ENCODE measurements around the gene SLC6A6. TPM values are rescaled to one million over a fixed set of nuclear protein-coding genes. Genes with fewer than 3 reads are reported as not detected.

SLC6A6 gene
- total and polyA plus RNA-seq, 8 donors: 14.0 to 134 (median 20.8) TPM

DNA sequence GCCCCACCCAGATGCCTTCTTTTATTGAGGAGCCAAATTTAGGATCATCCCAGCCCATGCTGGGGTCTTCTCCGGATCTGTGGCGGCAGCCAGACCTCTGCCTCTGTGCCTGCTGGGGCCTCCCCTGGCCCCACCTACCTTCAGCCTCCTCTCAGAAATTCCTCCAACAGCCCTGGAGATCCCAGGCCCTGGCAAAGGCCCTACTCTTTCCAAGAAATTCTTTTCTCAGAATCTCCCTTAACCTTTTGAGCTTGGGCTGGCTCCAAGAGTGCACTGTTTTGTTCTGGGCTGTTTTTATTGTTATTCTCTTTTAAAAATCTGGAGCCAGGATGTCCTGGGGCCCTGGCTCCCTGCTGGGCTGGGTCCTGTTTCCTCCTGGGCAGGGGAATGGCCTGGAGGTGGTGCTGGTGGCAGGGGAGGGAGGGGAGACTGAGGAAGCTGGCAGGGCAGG lies 79.9 kb downstream of the SLC6A6 start:
- H3K36me3 ChIP-seq: peaks cover 0 to 100% of the 10 kb centered on the region in 2 donors
- H3K27ac ChIP-seq: no peak overlapping the region
- H3K9me3 ChIP-seq: no peaks in the 10 kb centered on the region
- H3K4me1 ChIP-seq: no peaks in the 10 kb centered on the region
- no peak for ATAC-seq
- H3K27me3 ChIP-seq: no peaks in the 10 kb centered on the region
- intact Hi-C loops (cut with DNase I): no loop called here
- peak in 1 of 4 donors; percentile 37 for DNase-seq
- TF ChIP-seq, protein P1, sequence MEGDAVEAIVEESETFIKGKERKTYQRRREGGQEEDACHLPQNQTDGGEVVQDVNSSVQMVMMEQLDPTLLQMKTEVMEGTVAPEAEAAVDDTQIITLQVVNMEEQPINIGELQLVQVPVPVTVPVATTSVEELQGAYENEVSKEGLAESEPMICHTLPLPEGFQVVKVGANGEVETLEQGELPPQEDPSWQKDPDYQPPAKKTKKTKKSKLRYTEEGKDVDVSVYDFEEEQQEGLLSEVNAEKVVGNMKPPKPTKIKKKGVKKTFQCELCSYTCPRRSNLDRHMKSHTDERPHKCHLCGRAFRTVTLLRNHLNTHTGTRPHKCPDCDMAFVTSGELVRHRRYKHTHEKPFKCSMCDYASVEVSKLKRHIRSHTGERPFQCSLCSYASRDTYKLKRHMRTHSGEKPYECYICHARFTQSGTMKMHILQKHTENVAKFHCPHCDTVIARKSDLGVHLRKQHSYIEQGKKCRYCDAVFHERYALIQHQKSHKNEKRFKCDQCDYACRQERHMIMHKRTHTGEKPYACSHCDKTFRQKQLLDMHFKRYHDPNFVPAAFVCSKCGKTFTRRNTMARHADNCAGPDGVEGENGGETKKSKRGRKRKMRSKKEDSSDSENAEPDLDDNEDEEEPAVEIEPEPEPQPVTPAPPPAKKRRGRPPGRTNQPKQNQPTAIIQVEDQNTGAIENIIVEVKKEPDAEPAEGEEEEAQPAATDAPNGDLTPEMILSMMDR (IDR thresholded peaks at IDR 0.05): no peak
- no peak overlapping the region for H3K4me3 ChIP-seq

DNA sequence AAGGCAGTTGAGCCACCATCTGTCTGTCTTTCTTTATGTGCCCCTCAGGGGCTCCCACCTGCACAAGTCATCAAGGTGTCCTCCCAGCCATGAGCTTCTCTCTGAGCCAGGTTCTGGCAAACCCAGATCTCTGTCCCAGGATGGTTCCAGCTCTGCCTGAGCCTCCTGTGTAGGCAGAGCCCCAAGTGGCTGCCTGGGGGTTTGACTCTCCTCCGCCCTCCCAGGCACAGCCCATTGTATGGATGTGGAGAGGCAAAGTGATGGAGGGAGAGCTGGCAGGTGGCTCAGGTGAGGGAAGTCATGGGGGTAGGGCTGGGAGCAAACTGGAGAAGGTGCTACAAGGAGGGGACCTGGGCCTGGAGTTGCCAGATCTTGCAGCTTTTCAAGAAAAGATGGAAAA lies 80.9 kb downstream of the SLC6A6 start:
- Histone ChIP-seq H3K4me1 (no peaks in the 10 kb centered on the region), H3K27ac (no peak overlapping the region), H3K27me3 (no peaks in the 10 kb centered on the region), H3K9me3 (no peaks in the 10 kb centered on the region), H3K36me3 (peaks cover 0 to 100% of the 10 kb centered on the region in 2 donors), H3K4me3 (no peak overlapping the region)
- TF ChIP-seq, protein P1 (IDR thresholded peaks at IDR 0.05): no peak
- DNase-seq (no peak), ATAC-seq (no peak)
- intact Hi-C loops (cut with DNase I): no loop called here

DNA sequence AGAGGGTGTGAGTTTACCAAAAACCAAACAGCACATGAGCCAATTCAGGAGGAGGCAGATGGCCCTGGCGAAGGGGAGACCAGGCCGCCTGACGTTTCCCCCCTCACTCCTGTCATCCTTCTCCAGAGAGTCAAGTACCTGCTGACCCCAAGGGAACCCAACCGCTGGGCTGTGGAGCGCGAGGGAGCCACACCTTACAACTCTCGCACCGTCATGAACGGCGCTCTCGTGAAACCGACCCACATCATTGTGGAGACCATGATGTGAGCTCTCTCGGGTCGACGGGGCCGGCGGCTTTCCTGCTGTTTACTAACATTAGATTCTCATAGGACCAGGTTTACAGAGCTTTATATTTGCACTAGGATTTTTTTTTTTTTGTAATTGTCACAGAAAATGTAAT lies 82.3 kb downstream of the SLC6A6 start:
- Histone ChIP-seq H3K27ac (no peak overlapping the region), H3K4me1 (no peaks in the 10 kb centered on the region), H3K4me3 (no peak overlapping the region), H3K36me3 (peaks cover 0 to 100% of the 10 kb centered on the region in 2 donors), H3K27me3 (no peaks in the 10 kb centered on the region), H3K9me3 (no peaks in the 10 kb centered on the region)
- TF ChIP-seq, protein P1 (IDR thresholded peaks at IDR 0.05): no peak
- DNase-seq: no peak
- intact Hi-C loops (cut with DNase I): no loop called here
- no peak for ATAC-seq

DNA sequence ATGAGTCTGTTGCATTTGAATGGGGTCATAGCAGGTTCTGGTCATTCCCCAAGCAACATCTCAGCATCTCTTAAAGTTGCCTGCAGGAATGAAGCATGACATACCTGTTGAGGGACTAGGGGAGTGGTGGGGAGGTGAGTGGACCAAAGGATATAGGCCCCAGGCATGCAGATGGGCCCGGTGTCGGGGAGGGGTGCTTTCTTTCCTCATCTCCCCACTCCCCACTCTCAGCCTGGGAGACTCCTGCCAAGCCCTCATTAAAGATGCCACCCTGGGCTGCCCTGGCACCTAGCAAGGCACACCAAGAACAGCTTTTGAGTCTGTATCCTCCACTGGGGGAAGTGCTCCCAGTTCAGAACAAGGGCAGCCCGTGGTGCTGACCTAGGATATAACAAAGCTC lies 83.6 kb downstream of the SLC6A6 start:
- intact Hi-C loops (cut with DNase I): no loop called here
- H3K27me3 ChIP-seq: no peaks in the 10 kb centered on the region
- ATAC-seq (no peak), DNase-seq (no peak)
- TF ChIP-seq, protein P1 (IDR thresholded peaks at IDR 0.05): no peak
- H3K9me3 ChIP-seq: no peaks in the 10 kb centered on the region
- no peaks in the 10 kb centered on the region for H3K4me1 ChIP-seq
- H3K27ac ChIP-seq: no peak overlapping the region
- peaks cover 0 to 100% of the 10 kb centered on the region in 2 donors for H3K36me3 ChIP-seq
- H3K4me3 ChIP-seq: no peak overlapping the region

DNA sequence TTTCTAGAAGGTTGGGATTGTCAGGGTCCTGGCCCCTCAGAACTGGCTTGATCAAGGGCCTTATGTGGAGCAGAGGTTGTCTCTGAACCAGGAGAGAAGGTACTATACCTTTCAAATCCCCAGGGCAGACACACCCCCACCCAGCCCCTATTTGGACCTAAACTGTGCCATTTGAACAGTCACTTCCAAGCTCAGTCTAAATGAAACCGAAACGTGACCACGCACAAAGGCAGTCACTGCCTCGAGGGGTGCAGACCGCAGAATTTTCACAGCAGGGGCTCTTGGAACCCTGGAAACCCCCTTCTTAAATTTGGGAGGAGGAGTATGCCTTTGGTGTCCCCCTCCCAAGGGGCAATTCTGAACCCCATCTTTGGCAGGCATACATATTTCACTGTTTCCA lies 84.1 kb downstream of the SLC6A6 start:
- no peak overlapping the region for H3K27ac ChIP-seq
- H3K36me3 ChIP-seq: peaks cover 0 to 96% of the 10 kb centered on the region in 2 donors
- intact Hi-C loops (cut with DNase I): no loop called here
- H3K9me3 ChIP-seq: no peaks in the 10 kb centered on the region
- H3K27me3 ChIP-seq: no peaks in the 10 kb centered on the region
- H3K4me3 ChIP-seq: no peak overlapping the region
- H3K4me1 ChIP-seq: no peaks in the 10 kb centered on the region
- ATAC-seq: no peak
- TF ChIP-seq, protein P1 (IDR thresholded peaks at IDR 0.05): no peak
- DNase-seq: no peak
